HepG2 (cell line): ENCODE data around the gene EIF4EBP3. TPM values are rescaled to one million over a fixed set of nuclear protein-coding genes. Genes with fewer than 3 reads are reported as not detected.

ENCODE experiments used
- ATAC-seq: fragments of 200-7000 bp; cut with Tn5 transposase; 3 replicates; pipeline ENCODE4 v1.9.1; 2020; ENCODE audit warnings: mild to moderate bottlenecking, moderate library complexity
- BruUV-seq: library from RNA; stranded (reverse); fragments of 400-500 nt; replicated peaks from 2 replicates; lab custom pipeline; 2021; lab: Mats Ljungman, UMichigan
- CTCF ChIA-PET: fragments of 300-600 bp; formaldehyde crosslinking; extraction: SDS; loops from one replicate; lab custom pipeline; 2021; ENCODE audit warnings: low total read pairs, inconsistent platforms, low intra/inter-chr PET ratio; lab: Yijun Ruan, JAX
- POLR2A ChIA-PET: fragments of 350-600 bp; sonication (Branson Sonifier 250); formaldehyde crosslinking; loops from one replicate; lab custom pipeline; 2020; ENCODE audit warnings: antibody characterized with exemption, inconsistent platforms; lab: Yijun Ruan, JAX
- DNase-seq: peaks from one replicate; pipeline ENCODE4 v3.0.0-alpha.2; 2015; ENCODE audit warnings: low spot score
- FAIRE-seq: peaks from 3 replicates; lab custom pipeline; 2011; peaks lifted over from hg19 to GRCh38; lab: Jason Lieb, UNC
- H2AFZ ChIP-seq: one replicate; pipeline ENCODE4 v1.6.1; 2011; ENCODE audit warnings: low read length, inconsistent platforms
- H3K27ac ChIP-seq: fragments of 300-600 bp; 3 replicates; pipeline ENCODE4 v1.8.0; 2011; ENCODE audit warnings: mixed run types, mild to moderate bottlenecking, mixed read lengths, low read length, inconsistent platforms; ENCODE audit not compliant: insufficient read depth; ENCODE audit errors: extremely low read length
- H3K27me3 ChIP-seq, 2 experiments: fragments of 200-600 bp in 1 of 2; 2 replicates in 1 of 2; 3 replicates in 1 of 2; pipeline versions ENCODE4 v1.6.0 to v1.8.0; 2011; ENCODE audit warnings: low read length in 2 of 2, mild to moderate bottlenecking in 2 of 2, moderate library complexity in 2 of 2, inconsistent platforms in 1 of 2; ENCODE audit not compliant: insufficient read depth in 2 of 2, control insufficient read depth in 1 of 2
- H3K36me3 ChIP-seq, 2 experiments: fragments of 200-600 bp in 1 of 2; replicated peaks in 1 of 2; 2 replicates in 1 of 2; 3 replicates in 1 of 2; pipeline versions ENCODE4 v1.5.1 to v1.8.0; 2011; ENCODE audit warnings: low read length in 2 of 2, inconsistent platforms in 1 of 2; ENCODE audit not compliant: insufficient read depth in 2 of 2, control insufficient read depth in 1 of 2
- H3K4me1 ChIP-seq: 2 replicates; pipeline ENCODE4 v1.5.1; 2012; ENCODE audit warnings: low read length, inconsistent platforms; ENCODE audit not compliant: insufficient read depth
- H3K4me2 ChIP-seq: 2 replicates; pipeline ENCODE4 v1.6.0; 2011; ENCODE audit warnings: low read depth, low read length, inconsistent platforms
- H3K4me3 ChIP-seq, 3 experiments: fragments of 200-600 bp in 1 of 3; sonication (generic), shearing (Covaris generic) in 1 of 3; replicated peaks in 1 of 3; 2 replicates each; pipeline ENCODE4 v1.5.1; 2011 to 2016; ENCODE audit warnings: low read length in 3 of 3, inconsistent platforms in 2 of 3, low read depth in 2 of 3, mild to moderate bottlenecking in 2 of 3, control low read depth in 1 of 3, mixed read lengths in 1 of 3; ENCODE audit not compliant: insufficient read depth in 1 of 3
- H3K79me2 ChIP-seq: one replicate; pipeline ENCODE4 v1.6.1; 2011; ENCODE audit warnings: low read length, inconsistent platforms; ENCODE audit not compliant: insufficient read depth
- H3K9ac ChIP-seq: 2 replicates; pipeline ENCODE4 v1.6.0; 2011; ENCODE audit warnings: mild to moderate bottlenecking, low read depth, low read length, inconsistent platforms; ENCODE audit not compliant: insufficient read depth
- H3K9me3 ChIP-seq: 2 replicates; pipeline ENCODE4 v1.5.1; 2012; ENCODE audit warnings: mild to moderate bottlenecking, low read length
- H4K20me1 ChIP-seq: 2 replicates; pipeline ENCODE4 v1.6.0; 2011; ENCODE audit warnings: inconsistent platforms, mild to moderate bottlenecking, low read length, moderate library complexity; ENCODE audit not compliant: insufficient read depth
- FOXK2 ChIP-seq: fragments of 450-650 bp; IDR thresholded peaks from 2 replicates; pipeline ENCODE4 v1.6.1; 2016
- HHEX ChIP-seq: IDR thresholded peaks from 2 replicates; pipeline ENCODE4 v1.6.1; 2016; ENCODE audit warnings: control low read depth
- KDM3A ChIP-seq: IDR thresholded peaks from 2 replicates; pipeline ENCODE4 v1.6.1; 2018; ENCODE audit warnings: low read depth, missing compliant biosample characterization
- MEF2D ChIP-seq: sonication (generic); formaldehyde crosslinking; IDR thresholded peaks from 2 replicates; pipeline ENCODE4 v1.5.1; 2020; ENCODE audit warnings: mild to moderate bottlenecking, missing genetic modification reagents
- MEIS2 ChIP-seq: sonication (generic); formaldehyde crosslinking; IDR thresholded peaks from 2 replicates; pipeline ENCODE4 v1.9.0; 2021; ENCODE audit warnings: mild to moderate bottlenecking, missing genetic modification reagents
- MXD4 ChIP-seq: IDR thresholded peaks from 2 replicates; pipeline ENCODE4 v1.6.1; 2016; ENCODE audit warnings: mild to moderate bottlenecking, missing biosample characterization, missing genetic modification reagents
- ZNF547 ChIP-seq: sonication (generic); formaldehyde crosslinking; IDR thresholded peaks from 2 replicates; pipeline ENCODE4 v1.5.1; 2020; ENCODE audit warnings: mild to moderate bottlenecking, missing genetic modification reagents
- whole genome bisulfite sequencing: methylation state at CpG from one replicate; pipeline ENCODE4 v1.1.6; 2017; ENCODE audit warnings: low lambda C conversion rate; 5-methylcytosine and 5-hydroxymethylcytosine counted together
- in situ Hi-C: cut with HindIII; loops from 2 replicates; pipeline ENCODE4 v1.10.0; 2017; ENCODE audit warnings: low pct_unique_long_range_greater_than_20kb; ENCODE audit not compliant: extremely low pct_ligation_motif_present
- intact Hi-C: fragments of 100-400 bp; cut with micrococcal nuclease; formaldehyde crosslinking; loops from one replicate; pipeline ENCODE4 v1.10.0; 2022; ENCODE audit not compliant: unreplicated experiment
- polyA plus RNA-seq, 8 experiments: library from polyadenylated mRNA; depleted of rRNA in 3 of 8; stranded (reverse) in 7 of 8; unstranded in 1 of 8; fragments of >200 nt; fragmentation: Illumina TruSeq in 4 of 8; extraction: Trizol in 4 of 8; gene quantifications; 2 replicates each; pipeline versions ENCODE4 v1.2.1 to v1.2.3, GENCODE V29; 2011 to 2016; ENCODE audit warnings: low read depth in 4 of 8, missing spikeins in 1 of 8, mixed read lengths in 1 of 8; ENCODE audit not compliant: insufficient read depth in 1 of 8
- total RNA-seq, 5 experiments: library from RNA; depleted of rRNA; stranded (reverse); fragments of >200 nt; fragmentation: Illumina TruSeq; extraction: Trizol; gene quantifications; 2 replicates each; pipeline ENCODE4 v1.2.3, GENCODE V29; 2016; ENCODE audit warnings: low read depth in 1 of 5
- TF ChIP-seq, protein P1 (sequence below): sonication (generic); formaldehyde crosslinking; IDR thresholded peaks from 2 replicates; pipeline ENCODE4 v1.4.0; 2020; ENCODE audit warnings: mild to moderate bottlenecking, missing genetic modification reagents, borderline replicate concordance
- TF ChIP-seq, protein P2 (sequence below): sonication (generic); formaldehyde crosslinking; IDR thresholded peaks from 2 replicates; pipeline ENCODE4 v1.5.0; 2020; ENCODE audit warnings: missing genetic modification reagents, mild to moderate bottlenecking, borderline replicate concordance

The EIF4EBP3 gene
- total and polyA plus RNA-seq, 2 of the 13 experiments (the other 11 are each of a cell fraction or from before 2014, with no cell fraction given) = 0.61 to 1.7 TPM

GRCh38 chr5:140587495-140587894, 40.0 kb downstream of the EIF4EBP3 start:
- TF ChIP-seq, protein P1, sequence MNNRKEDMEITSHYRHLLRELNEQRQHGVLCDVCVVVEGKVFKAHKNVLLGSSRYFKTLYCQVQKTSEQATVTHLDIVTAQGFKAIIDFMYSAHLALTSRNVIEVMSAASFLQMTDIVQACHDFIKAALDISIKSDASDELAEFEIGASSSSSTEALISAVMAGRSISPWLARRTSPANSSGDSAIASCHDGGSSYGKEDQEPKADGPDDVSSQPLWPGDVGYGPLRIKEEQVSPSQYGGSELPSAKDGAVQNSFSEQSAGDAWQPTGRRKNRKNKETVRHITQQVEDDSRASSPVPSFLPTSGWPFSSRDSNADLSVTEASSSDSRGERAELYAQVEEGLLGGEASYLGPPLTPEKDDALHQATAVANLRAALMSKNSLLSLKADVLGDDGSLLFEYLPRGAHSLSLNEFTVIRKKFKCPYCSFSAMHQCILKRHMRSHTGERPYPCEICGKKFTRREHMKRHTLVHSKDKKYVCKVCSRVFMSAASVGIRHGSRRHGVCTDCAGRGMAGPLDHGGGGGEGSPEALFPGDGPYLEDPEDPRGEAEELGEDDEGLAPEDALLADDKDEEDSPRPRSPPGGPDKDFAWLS (CRISPR knock-in tag) = no peak
- TF ChIP-seq MEIS2 (no peak), MXD4 (no peak), FOXK2 (no peak), MEF2D (CRISPR knock-in tag) (no peak), ZNF547 (CRISPR knock-in tag) (no peak), KDM3A (CRISPR knock-in tag) (no peak), HHEX (CRISPR knock-in tag) (no peak)
- TF ChIP-seq, protein P2, sequence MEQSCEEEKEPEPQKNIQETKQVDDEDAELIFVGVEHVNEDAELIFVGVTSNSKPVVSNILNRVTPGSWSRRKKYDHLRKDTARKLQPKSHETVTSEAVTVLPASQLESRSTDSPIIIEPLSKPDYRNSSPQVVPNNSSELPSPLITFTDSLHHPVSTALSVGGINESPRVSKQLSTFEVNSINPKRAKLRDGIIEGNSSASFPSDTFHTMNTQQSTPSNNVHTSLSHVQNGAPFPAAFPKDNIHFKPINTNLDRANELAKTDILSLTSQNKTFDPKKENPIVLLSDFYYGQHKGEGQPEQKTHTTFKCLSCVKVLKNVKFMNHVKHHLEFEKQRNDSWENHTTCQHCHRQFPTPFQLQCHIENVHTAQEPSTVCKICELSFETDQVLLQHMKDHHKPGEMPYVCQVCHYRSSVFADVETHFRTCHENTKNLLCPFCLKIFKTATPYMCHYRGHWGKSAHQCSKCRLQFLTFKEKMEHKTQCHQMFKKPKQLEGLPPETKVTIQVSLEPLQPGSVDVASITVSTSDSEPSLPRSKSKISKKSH (CRISPR knock-in tag) = no peak
- no TSS peak for BruUV-seq
- CTCF ChIA-PET = no interaction called here

More at GRCh38 chr5:140587495-140587894, 40.0 kb downstream of the EIF4EBP3 start:
- intact Hi-C loops = no loop called here
- Histone ChIP-seq H3K36me3 (no peaks in the 10 kb centered on the region), H3K27ac (no peak overlapping the region), H3K4me2 (no peak overlapping the region), H3K9ac (no peak overlapping the region), H2AFZ (no peak overlapping the region), H3K4me1 (no peaks in the 10 kb centered on the region), H3K27me3 (no peaks in the 10 kb centered on the region; a peak in 1 of 5 replicates), H4K20me1 (no peaks in the 10 kb centered on the region), H3K9me3 (no peaks in the 10 kb centered on the region), H3K4me3 (no peak overlapping the region), H3K79me2 (no peaks in the 10 kb centered on the region)
- FAIRE-seq (no peak), ATAC-seq (no peak), DNase-seq (no peak)
- in situ Hi-C loops = no loop called here
- POLR2A ChIA-PET = no interaction called here
- WGBS = 48% methylated on average over 1 of the region's 1 CpG
